Left lung (tissue), 10 donors: ENCODE results near the gene NUDT2. TPM values are rescaled to one million over a fixed set of nuclear protein-coding genes. Genes with fewer than 3 reads are reported as not detected.
A peak's percentile ranks its signal among the peaks of the same experiment; 100 is the strongest.

Experiments used
- ATAC-seq: fragments of 200-7000 bp; cut with Tn5 transposase; one replicate; pipeline ENCODE4 v1.9.1; 2020; ENCODE audit warnings: moderate library complexity
- DNase-seq, 4 donors: peaks; one replicate each; pipeline ENCODE4 v3.0.0-alpha.2; 2013 to 2020
- H3K27ac ChIP-seq, 2 donors: fragments of 200-600 bp; sonication (generic) in 1 of 2; one replicate each; pipeline versions ENCODE4 v1.5.0 to v1.8.0; 2020 to 2021
- H3K27me3 ChIP-seq, 2 donors: fragments of 200-600 bp; sonication (generic) in 1 of 2; one replicate each; pipeline versions ENCODE4 v1.5.0 to v1.8.0; 2020 to 2021
- H3K36me3 ChIP-seq, 2 donors: fragments of 200-600 bp; sonication (generic) in 1 of 2; one replicate each; pipeline versions ENCODE4 v1.5.0 to v1.8.0; 2020 to 2021
- H3K4me1 ChIP-seq, 2 donors: fragments of 200-600 bp; one replicate each; pipeline ENCODE4 v1.8.0; 2021
- H3K4me3 ChIP-seq, 2 donors: fragments of 200-600 bp; sonication (generic) in 1 of 2; one replicate each; pipeline versions ENCODE4 v1.5.0 to v1.8.0; 2020 to 2021; ENCODE audit warnings: mild to moderate bottlenecking in 1 of 2
- H3K9me3 ChIP-seq, 2 donors: fragments of 200-600 bp; sonication (generic) in 1 of 2; one replicate each; pipeline versions ENCODE4 v1.5.0 to v1.8.0; 2020 to 2021
- CTCF ChIP-seq, 2 donors: fragments of 200-600 bp; sonication (generic) in 1 of 2; IDR thresholded peaks; one replicate each; pipeline versions ENCODE4 v1.5.0 to v1.8.0; 2021; ENCODE audit warnings: antibody characterized with exemption in 2 of 2
- intact Hi-C, 2 donors: fragments of 100-400 bp; cut with DNase I; formaldehyde crosslinking; loops; one replicate each; pipeline versions ENCODE4 v1.11.2 to v1.14.2; 2022
- polyA plus RNA-seq, 6 donors: library from polyadenylated mRNA; unstranded; fragments of 120-200 nt; gene quantifications; one replicate each; pipeline ENCODE4 v1.2.1, GENCODE V29; 2013; ENCODE audit not compliant: insufficient read length in 6 of 6
- total RNA-seq, 2 donors: library from RNA; stranded (reverse); fragmentation: NEBNext Ultra II Directional; extraction: Animal tissue kit (Norgen Biotek cat#: 25700); gene quantifications; one replicate each; pipeline ENCODE4 v1.2.1, GENCODE V29; 2021
- donor health status: DM: no; HTN: yes; CAD: no.
- donor health status: DM: no; HTN: no; CAD: no.

Gene NUDT2
- total and polyA plus RNA-seq, 8 donors: 10.3 to 25.6 (median 22.1) TPM

GRCh38 chr9:34374905-34375552 lies 45.7 kb downstream of the NUDT2 start:
- H3K27ac ChIP-seq: peak overlapping the region in 1 of 2 donors; percentile 35
- TF ChIP-seq CTCF (IDR thresholded peaks at IDR 0.05): no peak
- H3K36me3 ChIP-seq: peaks cover 0 to 22% of the 10 kb centered on the region in 2 donors
- H3K9me3 ChIP-seq: no peaks in the 10 kb centered on the region
- H3K4me1 ChIP-seq: peaks cover 4 to 37% of the 10 kb centered on the region in 2 donors
- DNase-seq (no peak), ATAC-seq (peak; percentile 8)
- intact Hi-C loops: no loop called here
- H3K27me3 ChIP-seq: peaks cover 0 to 15% of the 10 kb centered on the region in 2 donors
- H3K4me3 ChIP-seq: no peak overlapping the region

GRCh38 chr9:34375901-34376595 lies 46.7 kb downstream of the NUDT2 start:
- peaks cover 0 to 18% of the 10 kb centered on the region in 2 donors for H3K27me3 ChIP-seq
- intact Hi-C loops: no loop called here

GRCh38 chr9:34376596-34377403 lies 47.4 kb downstream of the NUDT2 start, which contains the start of gene MYORG:
TSS of gene MYORG (minus strand) at chr9:34376898. CDS start at chr9:34372943, 3,955 bp downstream.
- H3K27me3 ChIP-seq: peaks cover 0 to 19% of the 10 kb centered on the region in 2 donors
- intact Hi-C loops: no loop called here
- H3K9me3 ChIP-seq: no peaks in the 10 kb centered on the region
- peaks cover 13 to 51% of the 10 kb centered on the region in 2 donors for H3K4me1 ChIP-seq
- DNase-seq (peak; percentile 73 to 99 (median 94)), ATAC-seq (peak; percentile 84)
- H3K27ac ChIP-seq: peak within 1 kb of the TSS; percentile 53 to 60
- no peak for TF ChIP-seq CTCF (IDR thresholded peaks at IDR 0.05)
- H3K36me3 ChIP-seq: peaks cover 0 to 7% of the 10 kb centered on the region in 2 donors
- peak within 1 kb of the TSS; percentile 58 to 62 for H3K4me3 ChIP-seq

More at GRCh38 chr9:34375901-34376595, 46.7 kb downstream of the NUDT2 start:
- peak overlapping the region; percentile 53 to 60 for H3K27ac ChIP-seq
- peaks cover 11 to 47% of the 10 kb centered on the region in 2 donors for H3K4me1 ChIP-seq
- H3K9me3 ChIP-seq: no peaks in the 10 kb centered on the region
- DNase-seq (peak in 3 of 4 donors; percentile 31 to 85 (median 63)), ATAC-seq (peak; percentile 55)
- H3K36me3 ChIP-seq: peaks cover 0 to 15% of the 10 kb centered on the region in 2 donors
- H3K4me3 ChIP-seq: peak overlapping the region; percentile 58 to 62
- no peak for TF ChIP-seq CTCF (IDR thresholded peaks at IDR 0.05)

GRCh38 chr9:34377404-34377746 lies 48.0 kb downstream of the NUDT2 start:
- no peak for ATAC-seq
- H3K27ac ChIP-seq: peak overlapping the region; percentile 26 to 60
- no peak for TF ChIP-seq CTCF (IDR thresholded peaks at IDR 0.05)
- peaks cover 0 to 17% of the 10 kb centered on the region in 2 donors for H3K27me3 ChIP-seq
- H3K4me3 ChIP-seq: peak overlapping the region; percentile 58 to 62
- H3K9me3 ChIP-seq: no peaks in the 10 kb centered on the region
- H3K36me3 ChIP-seq: peaks cover 0 to 2% of the 10 kb centered on the region in 2 donors
- intact Hi-C loops: no loop called here
- DNase-seq: peak in 3 of 4 donors; percentile 33 to 83 (median 62)
- peaks cover 13 to 51% of the 10 kb centered on the region in 2 donors for H3K4me1 ChIP-seq
